Measurements from ENCODE around the gene MRPL41.

The MRPL41 gene

GRCh38 chr9:137505421-137506140 lies 46.1 kb upstream of the MRPL41 start:
- no peaks in the 10 kb centered on the region for H3K4me1 ChIP-seq (ENCODE audit: insufficient read depth, low read length, poor library complexity, severe bottlenecking)
- H3K79me2 ChIP-seq (ENCODE audit: insufficient read depth, low read length) = no peaks in the 10 kb centered on the region
- H3K9ac ChIP-seq (ENCODE audit: low read depth, low read length, poor library complexity, severe bottlenecking) = no peak overlapping the region
- no peak overlapping the region for H2AFZ ChIP-seq (ENCODE audit: low read length)
- no peaks in the 10 kb centered on the region for H4K20me1 ChIP-seq (ENCODE audit: insufficient read depth, low read length, poor library complexity, severe bottlenecking)
- TF ChIP-seq CTCF (conservative IDR thresholded peaks at IDR 0.05; ENCODE audit: low read length) = no peak
- no peak for TF ChIP-seq EZH2phosphoT487 (IDR thresholded peaks at IDR 0.05; ENCODE audit: borderline replicate concordance)
- H3K27me3 ChIP-seq (ENCODE audit: insufficient read depth, low read length, poor library complexity, severe bottlenecking) = no peaks in the 10 kb centered on the region
- H3K9me3 ChIP-seq (ENCODE audit: insufficient read depth, low read depth, low read length) = no peaks in the 10 kb centered on the region
- H3F3A ChIP-seq (ENCODE audit: low read depth) = peaks cover 4% of the 10 kb centered on the region; the same call in 1 of the 2 replicates
- H3K9me2 ChIP-seq (replicated peaks; ENCODE audit: low read depth, low read length) = no peaks in the 10 kb centered on the region
- H3K36me3 ChIP-seq (ENCODE audit: insufficient read depth, low read length) = no peaks in the 10 kb centered on the region
- no peak overlapping the region for H3K4me2 ChIP-seq (ENCODE audit: low read depth, low read length, poor library complexity, severe bottlenecking)
- no peak overlapping the region for H3K4me3 ChIP-seq (ENCODE audit: low read length, poor library complexity, severe bottlenecking)

DNA sequence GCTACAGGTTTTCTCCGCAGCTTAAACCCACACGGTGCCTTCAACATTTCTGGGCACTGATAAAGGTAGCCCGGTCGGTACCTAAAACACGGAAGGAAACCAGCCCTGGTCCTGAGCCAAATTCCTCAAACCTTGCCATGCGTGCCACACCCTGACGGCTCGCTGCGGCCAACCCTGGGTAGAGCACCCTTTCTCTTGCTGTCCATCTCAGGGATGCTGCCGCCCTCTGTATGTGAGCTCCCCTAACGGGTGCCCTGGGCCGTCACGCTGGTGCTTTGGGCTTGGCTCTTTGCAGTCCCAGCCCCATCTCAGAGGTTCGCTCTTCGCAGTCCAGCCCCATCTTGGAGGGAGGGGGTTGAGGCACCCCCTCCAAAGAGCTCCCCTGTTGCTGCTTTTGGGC lies 45.4 kb upstream of the MRPL41 start:
- TF ChIP-seq EZH2phosphoT487 (IDR thresholded peaks at IDR 0.05; ENCODE audit: borderline replicate concordance) = no peak
- TF ChIP-seq CTCF (conservative IDR thresholded peaks at IDR 0.05; ENCODE audit: low read length) = no peak
- peaks cover 4% of the 10 kb centered on the region; the same call in 1 of the 2 replicates for H3F3A ChIP-seq (ENCODE audit: low read depth)
- no peaks in the 10 kb centered on the region for H3K79me2 ChIP-seq (ENCODE audit: insufficient read depth, low read length)
- no peak overlapping the region for H3K9ac ChIP-seq (ENCODE audit: low read depth, low read length, poor library complexity, severe bottlenecking)
- H2AFZ ChIP-seq (ENCODE audit: low read length) = no peak overlapping the region
- H3K4me1 ChIP-seq (ENCODE audit: insufficient read depth, low read length, poor library complexity, severe bottlenecking) = no peaks in the 10 kb centered on the region
- H3K9me3 ChIP-seq (ENCODE audit: insufficient read depth, low read depth, low read length) = no peaks in the 10 kb centered on the region
- no peaks in the 10 kb centered on the region for H3K27me3 ChIP-seq (ENCODE audit: insufficient read depth, low read length, poor library complexity, severe bottlenecking)
- no peaks in the 10 kb centered on the region for H3K9me2 ChIP-seq (replicated peaks; ENCODE audit: low read depth, low read length)
- H3K36me3 ChIP-seq (ENCODE audit: insufficient read depth, low read length) = no peaks in the 10 kb centered on the region
- no peak overlapping the region for H3K4me3 ChIP-seq (ENCODE audit: low read length, poor library complexity, severe bottlenecking)
- H3K4me2 ChIP-seq (ENCODE audit: low read depth, low read length, poor library complexity, severe bottlenecking) = no peak overlapping the region
- H4K20me1 ChIP-seq (ENCODE audit: insufficient read depth, low read length, poor library complexity, severe bottlenecking) = no peaks in the 10 kb centered on the region

DNA sequence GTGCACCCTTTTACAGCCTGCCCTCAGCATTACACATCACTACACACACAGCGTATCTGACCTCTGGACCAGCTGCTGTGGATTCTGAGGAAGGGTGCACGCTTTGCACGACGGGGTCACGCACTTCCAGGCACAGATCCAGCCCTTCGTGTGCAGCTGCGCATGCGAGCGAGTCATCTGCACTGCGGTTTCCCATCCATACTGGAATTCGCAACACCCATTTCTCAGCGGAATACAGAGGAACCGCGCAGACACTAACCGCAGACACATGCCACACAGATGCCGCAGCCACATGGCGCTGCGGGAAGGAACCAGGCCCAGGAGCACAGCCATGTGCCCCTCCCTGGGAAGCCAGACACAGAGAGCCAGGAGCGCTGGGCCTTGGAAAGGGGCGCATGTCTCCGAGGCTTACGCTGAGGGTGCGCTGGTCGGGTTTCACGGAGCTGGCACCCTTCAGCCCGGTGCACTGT lies 44.9 kb upstream of the MRPL41 start:
- Histone ChIP-seq H4K20me1 (ENCODE audit: insufficient read depth, low read length, poor library complexity, severe bottlenecking) (no peaks in the 10 kb centered on the region), H3K27me3 (ENCODE audit: insufficient read depth, low read length, poor library complexity, severe bottlenecking) (no peaks in the 10 kb centered on the region), H3K9me2 (replicated peaks; ENCODE audit: low read depth, low read length) (no peaks in the 10 kb centered on the region), H3K4me1 (ENCODE audit: insufficient read depth, low read length, poor library complexity, severe bottlenecking) (no peaks in the 10 kb centered on the region), H3K36me3 (ENCODE audit: insufficient read depth, low read length) (no peaks in the 10 kb centered on the region), H3K9ac (ENCODE audit: low read depth, low read length, poor library complexity, severe bottlenecking) (no peak overlapping the region), H3F3A (ENCODE audit: low read depth) (peaks cover 4% of the 10 kb centered on the region; the same call in 1 of the 2 replicates), H3K79me2 (ENCODE audit: insufficient read depth, low read length) (no peaks in the 10 kb centered on the region), H3K9me3 (ENCODE audit: insufficient read depth, low read depth, low read length) (no peaks in the 10 kb centered on the region), H3K4me2 (ENCODE audit: low read depth, low read length, poor library complexity, severe bottlenecking) (no peak overlapping the region), H3K4me3 (ENCODE audit: low read length, poor library complexity, severe bottlenecking) (no peak overlapping the region), H2AFZ (ENCODE audit: low read length) (no peak overlapping the region)
- TF ChIP-seq EZH2phosphoT487 (IDR thresholded peaks at IDR 0.05; ENCODE audit: borderline replicate concordance) (no peak), CTCF (conservative IDR thresholded peaks at IDR 0.05; ENCODE audit: low read length) (no peak)

Data from Loucy (cell line).